Osteocyte (in vitro differentiated cells): Measurements from ENCODE around the gene TRIM2. TPM values are rescaled to one million over a fixed set of nuclear protein-coding genes. Genes with fewer than 3 reads are reported as not detected.

Source experiments
- DNase-seq: peaks from one replicate; pipeline ENCODE4 v3.0.0; 2021; ENCODE audit warnings: mixed read lengths; ENCODE audit not compliant: unreplicated experiment; ENCODE audit errors: extremely low spot score
- H3K27ac Mint-ChIP-seq: one replicate; pipeline ENCODE4 v1.8.0; 2021; ENCODE audit warnings: mild to moderate bottlenecking, mixed read lengths; ENCODE audit not compliant: unreplicated experiment
- H3K27me3 Mint-ChIP-seq: one replicate; pipeline ENCODE4 v1.8.0; 2021; ENCODE audit warnings: mixed read lengths; ENCODE audit not compliant: unreplicated experiment
- H3K36me3 Mint-ChIP-seq: one replicate; pipeline ENCODE4 v1.8.0; 2021; ENCODE audit warnings: mixed read lengths; ENCODE audit not compliant: unreplicated experiment
- H3K4me1 Mint-ChIP-seq: one replicate; pipeline ENCODE4 v1.8.0; 2021; ENCODE audit warnings: mixed read lengths; ENCODE audit not compliant: unreplicated experiment
- H3K4me3 Mint-ChIP-seq: one replicate; pipeline ENCODE4 v1.8.0; 2021; ENCODE audit warnings: mild to moderate bottlenecking, moderate library complexity, mixed read lengths; ENCODE audit not compliant: unreplicated experiment
- H3K9me3 Mint-ChIP-seq: one replicate; pipeline ENCODE4 v1.8.0; 2021; ENCODE audit warnings: mixed read lengths; ENCODE audit not compliant: unreplicated experiment
- total RNA-seq: library from RNA; stranded (reverse); gene quantifications from 2 replicates; pipeline ENCODE4 v1.2.1, GENCODE V29; 2021
- TF ChIP-seq, protein P1 (sequence below): fragments of 200-600 bp; sonication (generic); IDR thresholded peaks from 2 replicates; pipeline ENCODE4 v1.5.0; 2021; ENCODE audit warnings: antibody characterized with exemption, mild to moderate bottlenecking, moderate library complexity

Gene TRIM2
- total RNA-seq, 1 donor from 2014 or later = 34.0 TPM

DNA sequence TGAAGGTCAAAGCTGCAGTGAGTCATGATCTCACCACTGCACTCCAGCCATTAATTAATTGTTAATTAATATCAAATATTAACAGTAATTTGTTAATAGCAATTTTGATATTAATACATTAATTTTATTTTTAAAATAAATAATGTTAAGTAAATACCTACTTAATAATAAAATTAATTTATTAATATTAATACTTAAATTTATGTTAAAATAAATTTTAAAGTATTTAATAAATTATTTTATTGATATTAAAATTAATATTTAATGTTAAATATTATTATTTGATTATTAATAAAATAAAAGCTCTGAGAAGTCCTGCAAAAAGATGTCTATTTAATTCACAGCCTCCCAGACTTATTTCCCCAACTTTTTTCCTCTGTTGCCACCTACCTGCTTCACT lies 25.1 kb upstream of the TRIM2 start:
- H3K9me3 Mint-ChIP-seq = no peaks in the 10 kb centered on the region
- H3K27me3 Mint-ChIP-seq = peaks cover 3% of the 10 kb centered on the region
- no peak overlapping the region for H3K4me3 Mint-ChIP-seq
- no peaks in the 10 kb centered on the region for H3K36me3 Mint-ChIP-seq
- no peak for DNase-seq
- no peaks in the 10 kb centered on the region for H3K4me1 Mint-ChIP-seq
- no peak overlapping the region for H3K27ac Mint-ChIP-seq
- TF ChIP-seq, protein P1, sequence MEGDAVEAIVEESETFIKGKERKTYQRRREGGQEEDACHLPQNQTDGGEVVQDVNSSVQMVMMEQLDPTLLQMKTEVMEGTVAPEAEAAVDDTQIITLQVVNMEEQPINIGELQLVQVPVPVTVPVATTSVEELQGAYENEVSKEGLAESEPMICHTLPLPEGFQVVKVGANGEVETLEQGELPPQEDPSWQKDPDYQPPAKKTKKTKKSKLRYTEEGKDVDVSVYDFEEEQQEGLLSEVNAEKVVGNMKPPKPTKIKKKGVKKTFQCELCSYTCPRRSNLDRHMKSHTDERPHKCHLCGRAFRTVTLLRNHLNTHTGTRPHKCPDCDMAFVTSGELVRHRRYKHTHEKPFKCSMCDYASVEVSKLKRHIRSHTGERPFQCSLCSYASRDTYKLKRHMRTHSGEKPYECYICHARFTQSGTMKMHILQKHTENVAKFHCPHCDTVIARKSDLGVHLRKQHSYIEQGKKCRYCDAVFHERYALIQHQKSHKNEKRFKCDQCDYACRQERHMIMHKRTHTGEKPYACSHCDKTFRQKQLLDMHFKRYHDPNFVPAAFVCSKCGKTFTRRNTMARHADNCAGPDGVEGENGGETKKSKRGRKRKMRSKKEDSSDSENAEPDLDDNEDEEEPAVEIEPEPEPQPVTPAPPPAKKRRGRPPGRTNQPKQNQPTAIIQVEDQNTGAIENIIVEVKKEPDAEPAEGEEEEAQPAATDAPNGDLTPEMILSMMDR = no peak

DNA sequence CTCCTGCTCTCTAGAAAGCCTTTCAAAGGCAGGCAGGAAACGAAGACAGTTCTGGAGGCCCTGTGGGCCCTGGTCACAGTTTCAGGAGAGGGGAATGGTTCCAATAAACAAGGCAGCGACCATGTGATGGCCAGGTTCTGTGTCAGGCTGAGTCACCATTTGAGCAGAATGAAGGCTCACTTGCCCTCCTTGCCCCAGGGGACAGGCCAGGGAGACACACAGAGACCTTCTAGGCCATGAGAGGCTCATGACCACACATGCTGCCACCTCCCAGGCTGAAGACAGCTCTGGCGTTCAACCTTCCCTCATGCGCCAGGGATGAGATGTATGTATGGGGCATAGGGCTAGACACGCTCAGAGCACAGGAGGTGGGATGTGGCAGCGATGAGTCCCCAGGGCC lies 22.9 kb upstream of the TRIM2 start:
- no peaks in the 10 kb centered on the region for H3K36me3 Mint-ChIP-seq
- TF ChIP-seq, protein P1 = no peak
- no peak overlapping the region for H3K4me3 Mint-ChIP-seq
- H3K27me3 Mint-ChIP-seq = peaks cover 3% of the 10 kb centered on the region
- no peaks in the 10 kb centered on the region for H3K9me3 Mint-ChIP-seq
- no peak overlapping the region for H3K27ac Mint-ChIP-seq
- no peaks in the 10 kb centered on the region for H3K4me1 Mint-ChIP-seq
- DNase-seq = no peak

DNA sequence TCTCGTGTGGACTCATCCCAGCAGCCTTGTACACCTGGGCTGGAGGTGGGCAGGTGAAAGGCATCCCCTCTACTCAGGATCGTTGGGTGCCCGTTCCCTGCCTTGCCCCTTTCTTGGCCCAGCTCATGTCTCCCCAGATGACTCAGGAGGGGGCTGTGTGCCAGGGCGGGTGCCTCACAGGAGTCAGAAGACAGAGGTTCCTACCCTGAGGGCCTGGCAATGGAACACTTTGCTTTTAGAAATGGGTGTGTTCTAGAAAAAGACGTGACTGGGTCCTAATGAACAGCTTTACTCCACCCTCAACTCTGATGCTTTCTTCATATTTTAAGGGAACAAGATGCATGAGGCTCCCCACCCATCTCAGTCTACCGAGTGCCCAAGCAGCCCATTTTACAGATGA lies 22.5 kb upstream of the TRIM2 start:
- Mint-ChIP-seq H3K4me3 (no peak overlapping the region), H3K27me3 (peaks cover 3% of the 10 kb centered on the region), H3K36me3 (no peaks in the 10 kb centered on the region), H3K9me3 (no peaks in the 10 kb centered on the region), H3K27ac (no peak overlapping the region), H3K4me1 (no peaks in the 10 kb centered on the region)
- TF ChIP-seq, protein P1 = no peak
- no peak for DNase-seq

DNA sequence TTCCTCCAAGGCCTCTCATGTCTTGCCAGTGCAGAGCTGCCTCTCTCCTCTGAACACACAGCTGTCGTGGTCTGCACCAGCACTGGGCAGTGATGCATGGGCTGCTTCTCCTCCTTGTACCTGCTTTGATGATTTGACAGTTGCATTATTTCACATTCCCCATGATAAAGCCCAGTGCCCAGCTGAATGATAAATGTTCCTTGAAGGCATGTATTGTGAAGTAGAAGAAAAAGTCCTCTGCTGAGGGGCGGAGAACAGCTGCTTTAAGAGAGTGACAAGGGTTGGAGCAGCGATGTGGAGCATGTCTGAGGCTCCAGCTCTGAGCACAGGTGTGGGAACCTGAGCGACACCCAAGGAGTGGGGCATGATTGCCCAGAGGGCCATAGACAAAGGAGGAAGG lies 21.1 kb upstream of the TRIM2 start:
- Mint-ChIP-seq H3K4me3 (no peak overlapping the region), H3K36me3 (no peaks in the 10 kb centered on the region), H3K9me3 (no peaks in the 10 kb centered on the region), H3K27ac (no peak overlapping the region), H3K4me1 (no peaks in the 10 kb centered on the region), H3K27me3 (peaks cover 5% of the 10 kb centered on the region)
- no peak for DNase-seq
- TF ChIP-seq, protein P1 = no peak

DNA sequence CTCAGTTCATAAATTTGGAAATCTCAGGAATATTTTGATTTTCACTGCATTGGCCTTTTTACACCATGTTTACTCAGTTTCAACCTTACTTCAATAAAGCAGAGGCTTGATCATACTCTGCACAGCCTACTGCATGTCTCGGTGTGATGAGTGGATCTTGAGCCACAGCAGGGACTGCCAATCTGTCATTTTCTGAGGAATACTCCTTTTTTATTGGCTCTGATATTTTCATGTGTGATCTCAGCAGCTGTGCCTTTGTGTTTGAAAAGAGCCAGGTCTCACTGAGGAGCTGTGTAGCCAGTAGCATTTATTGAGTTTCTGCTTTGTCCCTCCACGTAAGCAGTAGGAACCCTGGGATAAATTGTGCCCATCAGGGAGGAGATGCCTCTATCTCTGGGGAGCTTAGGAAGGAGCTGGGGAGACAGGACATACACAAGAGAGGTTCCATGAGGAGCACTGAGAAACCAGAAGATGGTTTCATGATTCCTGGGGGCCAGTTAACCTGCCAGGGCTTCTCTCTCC lies 18.9 kb upstream of the TRIM2 start:
- Mint-ChIP-seq H3K4me3 (no peak overlapping the region), H3K27me3 (peaks cover 9% of the 10 kb centered on the region), H3K27ac (no peak overlapping the region), H3K36me3 (no peaks in the 10 kb centered on the region), H3K4me1 (no peaks in the 10 kb centered on the region), H3K9me3 (no peaks in the 10 kb centered on the region)
- TF ChIP-seq, protein P1 = no peak
- no peak for DNase-seq
